ENCODE results near the gene TSPAN3.
A peak's percentile ranks its signal among the peaks of the same experiment; 100 is the strongest.

The TSPAN3 gene

DNA sequence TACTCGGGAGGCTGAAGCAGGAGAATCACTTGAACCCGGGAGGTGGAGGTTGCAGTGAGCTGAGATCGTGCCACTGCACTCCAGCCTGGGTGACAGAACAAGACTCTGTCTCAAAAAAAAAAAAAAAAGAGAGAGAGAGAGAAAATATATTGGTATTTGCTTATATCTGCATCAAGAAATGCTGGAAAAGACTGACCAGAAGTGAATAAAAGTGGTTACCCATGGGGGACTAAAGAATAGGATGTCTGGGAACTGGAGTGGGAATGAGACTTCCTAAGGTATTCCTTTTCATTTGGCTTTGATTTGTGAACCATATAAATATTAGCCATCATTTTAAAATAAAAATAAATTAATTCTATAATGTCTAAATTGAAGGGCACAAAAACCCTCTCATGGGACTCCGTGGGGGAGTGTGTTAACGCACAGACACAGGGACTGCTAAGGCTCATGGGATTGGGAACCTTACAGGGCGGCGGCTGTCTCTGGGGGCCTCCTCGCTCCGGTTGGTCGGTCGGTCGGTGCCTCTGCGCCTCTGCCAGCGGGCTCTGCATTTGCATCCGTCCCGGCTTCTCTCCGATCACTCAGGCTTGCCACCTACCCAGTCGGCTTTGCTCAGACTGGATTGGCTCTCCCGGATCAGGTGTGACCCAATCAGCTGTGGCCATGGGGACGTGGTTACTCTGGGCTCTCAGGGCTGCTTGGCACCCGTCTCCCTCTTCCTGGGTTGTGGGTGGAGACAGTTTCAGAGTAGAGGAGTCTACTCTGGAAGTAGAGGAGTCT is 12.7 kb upstream of the TSPAN3 start:
- peak; percentile 53 for DNase-seq

DNA sequence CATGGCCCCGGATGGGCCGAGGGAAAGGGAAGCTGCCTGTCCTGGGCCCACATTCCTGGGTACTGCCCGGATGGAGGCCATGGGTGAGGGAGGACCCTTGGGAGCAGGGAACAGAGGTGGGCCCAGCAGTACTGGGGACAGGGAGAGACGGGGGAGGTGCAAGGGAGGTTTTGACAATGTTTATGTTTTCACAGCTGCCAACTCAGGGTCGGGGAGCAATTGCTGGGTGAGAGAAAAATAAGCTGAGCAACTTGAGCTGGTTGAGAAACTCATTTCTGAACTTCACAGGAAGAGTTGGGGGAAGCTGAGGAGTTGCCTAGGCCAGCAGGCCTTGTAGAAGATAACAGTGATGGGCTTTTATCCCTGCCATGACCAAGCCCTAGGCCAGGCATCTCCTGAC is 11.1 kb upstream of the TSPAN3 start:
- DNase-seq: no peak

DNA sequence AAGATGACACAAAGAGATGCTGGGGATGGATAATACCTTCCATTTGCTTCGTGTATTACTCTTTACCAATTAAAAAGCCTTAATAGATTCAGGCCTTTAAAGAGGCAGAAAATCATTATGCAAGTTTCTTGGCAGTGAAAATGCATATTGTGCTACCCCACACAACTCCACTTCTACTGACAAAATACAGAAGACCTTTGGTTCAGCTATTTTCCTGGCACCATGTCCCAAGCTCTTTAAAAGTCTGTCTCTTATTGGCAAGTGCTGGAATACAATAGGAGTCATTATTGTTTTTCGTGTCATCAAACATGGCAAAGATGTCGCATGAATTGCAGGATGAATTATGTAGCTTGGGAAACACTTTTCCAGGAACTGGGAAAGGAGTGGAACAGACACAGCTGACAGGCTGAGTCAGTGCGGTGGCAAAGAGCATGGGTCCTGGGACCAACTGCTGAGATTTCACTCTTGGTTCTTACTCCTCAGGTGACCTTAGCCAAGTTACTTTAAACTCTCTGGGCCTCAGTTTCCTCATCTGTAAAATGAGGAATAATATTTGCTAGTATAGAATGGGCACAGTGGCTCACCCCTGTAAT is 5.5 kb upstream of the TSPAN3 start:
- no peak for DNase-seq

DNA sequence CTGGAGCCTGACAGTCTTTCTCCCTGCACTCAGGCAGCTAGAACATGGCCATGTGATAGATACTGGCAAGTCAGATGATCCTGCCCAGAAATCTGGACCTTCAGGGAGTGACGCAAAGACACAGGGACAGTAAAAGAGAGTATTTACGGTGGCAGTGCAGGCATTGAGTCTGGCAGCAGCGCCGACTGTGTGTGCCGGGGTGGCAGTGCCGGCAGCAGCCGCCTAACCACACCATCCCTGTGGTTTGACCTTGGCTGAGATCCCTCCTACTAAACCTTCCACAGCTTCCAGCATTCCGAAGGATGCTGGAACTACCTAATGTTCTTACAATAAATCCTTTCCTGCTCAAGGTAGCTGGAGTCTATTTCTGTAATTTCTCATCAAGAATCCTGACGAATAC is 4.6 kb upstream of the TSPAN3 start:
- no peak for DNase-seq

DNA sequence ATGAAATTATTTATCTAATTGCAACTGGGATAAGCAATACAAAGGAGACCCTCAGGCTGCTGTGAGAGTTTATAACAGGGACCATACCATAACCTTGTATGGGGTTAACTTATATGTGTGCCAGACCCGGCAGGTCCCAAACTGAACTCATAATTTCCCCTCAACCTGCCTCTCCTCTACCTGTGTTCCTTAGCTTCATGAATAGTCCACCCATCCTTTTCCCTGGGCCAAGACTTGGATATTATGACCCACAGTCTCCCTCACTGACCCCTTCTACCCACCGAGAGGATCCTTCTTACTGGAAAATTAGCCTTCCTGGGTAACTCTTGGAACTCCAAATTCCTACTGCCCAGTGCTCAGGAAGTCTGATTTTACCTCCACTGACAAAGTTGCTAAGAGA is 3.4 kb upstream of the TSPAN3 start:
- no peak for DNase-seq

DNA sequence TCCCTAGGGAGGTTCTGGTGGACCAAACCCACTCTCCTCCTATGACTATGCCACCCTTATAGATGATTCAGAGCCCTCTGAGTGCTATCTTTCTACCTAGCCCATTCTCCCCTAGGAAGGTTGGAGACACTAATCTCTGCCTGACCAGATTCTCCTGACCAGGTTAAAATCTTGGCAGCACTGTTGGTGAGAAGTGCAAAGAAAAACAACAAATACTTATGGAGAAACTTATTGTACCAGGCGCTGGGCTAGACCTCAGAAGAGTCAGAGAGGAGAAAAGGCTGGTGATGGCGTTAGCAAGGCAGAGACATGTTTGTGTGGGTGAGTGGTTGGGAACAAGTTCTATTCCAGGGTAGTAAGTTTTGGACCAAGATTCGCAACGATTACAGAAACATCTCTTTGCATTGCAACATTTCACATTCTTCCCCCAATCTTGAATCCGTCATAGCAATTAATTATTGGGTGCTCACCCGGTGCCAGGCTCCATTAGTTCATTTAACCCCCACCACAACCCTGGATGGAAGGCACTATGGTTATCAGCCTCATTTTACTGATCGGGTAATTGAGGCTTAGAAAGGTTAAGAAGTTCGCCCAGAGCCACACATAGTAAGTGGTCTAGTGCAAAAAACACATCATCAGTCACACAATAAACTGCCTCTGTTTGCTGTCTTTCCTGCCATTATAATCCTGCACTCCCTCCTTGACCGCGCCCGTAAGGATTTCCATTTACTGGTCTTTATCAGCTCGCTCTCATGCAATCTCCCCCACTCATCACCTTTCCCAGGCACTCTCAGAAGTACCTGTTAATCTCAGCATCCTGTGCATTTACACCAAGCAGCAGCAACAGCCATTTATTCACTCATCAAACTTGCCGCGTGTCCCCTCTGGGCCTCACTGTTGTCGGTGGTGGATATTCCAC is 655 bp upstream of the TSPAN3 start:
- DNase-seq: no peak

DNA sequence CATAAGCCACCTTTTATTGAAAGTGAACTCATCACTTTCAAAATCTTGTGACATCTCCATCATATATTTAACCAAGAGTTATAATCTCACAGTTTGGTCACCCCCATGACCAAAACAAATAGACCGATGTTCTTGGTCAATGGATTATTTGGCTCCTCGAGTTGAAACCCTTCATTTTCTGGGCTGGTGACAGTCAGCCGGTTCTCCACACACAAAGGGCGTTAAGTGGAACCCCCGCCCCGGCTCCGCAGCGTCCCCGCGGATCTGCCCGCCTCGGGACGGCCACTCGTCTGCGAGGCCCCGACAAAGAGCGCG is 772 bp downstream of the TSPAN3 start:
- DNase-seq: no peak

DNA sequence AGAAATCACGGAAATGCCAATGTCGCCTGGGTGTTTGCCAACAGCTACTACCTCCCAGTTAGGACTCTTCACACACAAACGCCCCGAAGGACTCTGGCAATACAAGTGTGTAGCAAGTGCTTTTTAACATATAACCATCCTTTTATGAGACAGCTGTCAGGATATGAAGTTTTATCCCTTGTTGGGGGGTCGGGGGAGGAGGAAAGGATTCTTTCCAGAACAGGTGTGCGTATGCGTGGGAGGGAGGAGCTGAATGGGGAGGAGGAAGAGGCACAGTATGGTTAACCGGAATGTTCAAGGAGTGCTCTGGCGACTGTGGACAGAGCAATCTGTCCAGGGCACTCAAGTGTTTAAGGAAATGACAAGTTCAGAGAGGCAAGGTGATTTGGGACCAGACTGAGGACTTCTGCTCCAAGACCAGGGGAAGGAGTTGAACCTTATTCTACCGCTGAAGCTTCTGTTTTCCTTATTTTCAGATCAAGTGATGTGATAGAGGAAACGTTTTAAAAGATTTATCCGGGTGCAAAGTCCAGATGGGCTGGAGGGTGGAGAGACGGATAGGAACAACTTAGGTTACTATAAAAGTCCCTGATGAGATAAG is 1.3 kb downstream of the TSPAN3 start:
- no peak for DNase-seq

DNA sequence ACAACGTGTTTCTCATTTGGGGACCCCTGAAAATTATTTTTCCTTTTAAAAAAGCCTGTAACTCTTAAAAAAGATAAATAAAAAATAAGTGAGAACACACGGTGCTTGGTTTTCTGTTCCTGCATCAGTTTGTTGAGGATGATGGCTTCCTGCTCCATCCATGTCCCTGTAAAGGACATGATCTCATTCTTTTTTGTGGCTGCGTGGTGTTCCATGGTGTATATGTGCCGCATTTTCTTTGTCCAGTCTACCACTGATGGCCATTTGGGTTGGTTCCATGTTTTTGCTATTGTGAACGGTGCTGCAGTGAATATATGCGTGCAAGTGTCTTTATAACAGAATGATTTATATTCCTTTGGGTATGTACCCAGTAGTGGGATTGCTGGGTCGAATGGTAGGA is 2.3 kb downstream of the TSPAN3 start:
- no peak for DNase-seq

DNA sequence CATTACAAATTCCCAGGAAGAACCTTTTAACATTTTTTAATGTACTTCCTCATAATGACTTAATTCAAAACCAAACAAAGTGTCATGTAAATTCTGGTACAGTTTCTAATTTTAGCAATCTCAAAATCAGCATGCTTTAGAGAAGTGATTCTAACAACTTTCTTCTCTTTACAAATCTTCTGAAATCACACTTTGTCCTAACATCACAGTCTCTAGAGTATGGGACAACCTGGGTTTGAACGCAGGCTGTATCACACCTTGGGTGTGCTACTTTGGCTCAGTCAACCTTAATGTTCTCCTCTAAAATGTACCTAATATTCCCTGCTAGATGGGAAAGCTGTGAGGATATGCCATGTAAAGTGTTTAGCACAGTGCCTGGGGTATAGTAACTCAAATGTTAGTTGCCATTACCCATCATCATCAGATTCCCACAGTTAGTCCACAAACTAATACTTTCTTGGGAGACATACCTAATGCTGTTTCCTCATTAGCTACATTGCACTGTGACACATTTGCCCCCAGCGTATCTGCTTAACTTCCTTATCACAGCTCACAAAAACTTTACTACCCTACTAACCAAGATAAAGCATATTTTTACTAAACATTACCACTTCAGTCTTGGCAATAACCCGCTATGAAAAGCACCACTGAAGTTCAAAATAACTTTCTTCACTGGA is 3.1 kb downstream of the TSPAN3 start:
- no peak for DNase-seq

DNA sequence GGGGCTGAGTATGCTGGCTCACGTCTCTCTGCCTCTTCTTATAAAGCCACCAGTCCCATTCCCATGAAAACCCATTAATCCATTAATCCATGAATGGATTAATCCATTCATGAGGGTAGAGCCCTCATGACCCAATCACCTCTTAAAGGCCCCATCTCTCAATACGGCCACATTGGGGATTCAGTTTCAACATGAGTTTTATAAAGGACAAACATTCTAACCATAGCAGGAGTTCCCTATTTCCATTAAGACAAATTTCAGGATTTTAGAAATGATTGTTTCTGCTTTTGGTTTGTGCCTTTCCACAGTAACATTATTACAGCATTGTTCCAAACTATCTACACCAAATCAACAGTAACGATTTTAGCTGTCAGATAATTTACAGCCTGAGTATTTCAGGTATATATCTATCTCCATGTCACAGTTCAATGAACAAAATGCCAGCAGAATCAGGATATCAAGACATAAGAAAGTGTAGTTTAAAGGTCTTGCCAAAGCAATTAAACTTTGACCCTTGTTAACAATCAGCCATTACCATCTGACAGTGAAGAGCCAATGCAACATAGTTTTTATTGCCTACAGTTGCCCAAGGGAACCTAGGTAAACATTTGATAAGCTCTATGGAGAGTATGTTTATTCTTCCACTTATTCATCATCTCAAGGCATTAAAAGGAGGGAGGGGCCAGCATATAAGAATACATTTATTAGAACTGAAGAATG is 3.8 kb downstream of the TSPAN3 start:
- DNase-seq: no peak

DNA sequence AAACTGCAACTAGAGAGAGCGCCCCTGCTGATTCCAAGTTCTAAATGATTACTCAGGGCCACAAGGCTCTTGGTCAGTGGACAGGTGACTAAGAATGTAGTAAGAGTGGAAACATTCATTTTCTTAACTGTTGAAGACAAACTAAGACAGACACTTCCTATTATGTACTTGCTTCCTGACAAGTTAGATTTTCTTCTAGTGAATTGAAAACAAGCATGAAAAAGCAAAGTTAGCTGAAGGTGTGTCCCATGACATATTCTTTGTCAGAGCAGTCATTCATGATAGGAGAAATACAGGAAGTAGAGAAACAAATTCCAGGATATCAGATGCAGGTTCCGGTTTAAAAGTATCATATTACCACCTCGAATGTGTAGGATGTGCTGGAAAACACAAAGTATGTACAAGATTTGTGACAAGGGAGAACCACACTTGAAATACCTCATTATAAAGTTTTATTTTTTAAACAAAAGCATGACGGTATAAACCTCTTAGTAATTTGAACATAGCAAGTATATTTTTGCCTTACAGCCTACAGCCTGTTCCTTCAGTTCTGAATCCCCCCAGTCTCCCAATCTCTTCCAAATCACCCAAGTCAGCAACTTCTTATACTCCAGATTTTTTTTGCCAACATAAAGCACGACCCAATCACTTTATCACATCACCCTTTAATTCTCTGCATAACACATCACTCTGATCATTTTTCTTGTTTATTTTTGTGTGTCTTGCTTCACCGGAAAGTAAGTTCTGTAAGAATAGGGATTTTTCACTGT is 6.2 kb downstream of the TSPAN3 start:
- DNase-seq: no peak

DNA sequence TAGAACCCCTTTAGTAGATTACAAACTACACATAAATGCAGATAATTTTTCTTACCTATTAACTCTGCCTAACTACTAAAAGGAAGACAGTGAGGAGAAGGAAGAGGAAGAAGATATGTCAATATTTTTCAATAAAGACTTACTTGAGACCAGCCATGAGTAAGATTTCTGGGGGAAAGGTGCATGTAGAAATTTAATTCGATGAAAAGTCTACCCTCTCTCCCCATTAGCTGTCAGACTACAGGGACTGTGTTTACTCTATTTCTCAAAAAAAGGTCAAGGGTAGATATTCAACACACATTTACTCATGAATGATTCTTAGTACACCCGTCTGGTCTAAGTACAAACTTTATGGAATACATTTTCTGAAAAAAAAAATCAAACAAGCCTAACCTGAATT is 6.8 kb downstream of the TSPAN3 start:
- no peak for DNase-seq

DNA sequence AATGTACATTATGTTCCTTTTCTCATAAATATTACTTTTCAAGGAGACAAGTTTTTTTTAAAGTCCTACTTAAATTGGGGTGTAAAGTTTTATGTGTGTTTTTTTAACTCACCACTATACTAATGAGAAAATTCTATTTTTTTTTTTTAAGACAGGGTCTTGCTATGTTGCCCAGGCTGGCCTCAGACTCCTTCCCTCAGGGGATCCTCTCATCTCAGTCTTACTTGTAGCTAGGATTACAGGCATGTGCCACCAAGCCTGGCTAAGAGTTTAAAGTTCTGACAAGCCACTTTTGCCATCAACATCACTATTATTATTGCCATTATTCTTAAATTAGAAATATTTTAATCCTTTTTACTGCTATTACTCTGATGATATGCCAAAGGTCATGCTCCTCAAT is 7.7 kb downstream of the TSPAN3 start:
- DNase-seq: no peak

DNA sequence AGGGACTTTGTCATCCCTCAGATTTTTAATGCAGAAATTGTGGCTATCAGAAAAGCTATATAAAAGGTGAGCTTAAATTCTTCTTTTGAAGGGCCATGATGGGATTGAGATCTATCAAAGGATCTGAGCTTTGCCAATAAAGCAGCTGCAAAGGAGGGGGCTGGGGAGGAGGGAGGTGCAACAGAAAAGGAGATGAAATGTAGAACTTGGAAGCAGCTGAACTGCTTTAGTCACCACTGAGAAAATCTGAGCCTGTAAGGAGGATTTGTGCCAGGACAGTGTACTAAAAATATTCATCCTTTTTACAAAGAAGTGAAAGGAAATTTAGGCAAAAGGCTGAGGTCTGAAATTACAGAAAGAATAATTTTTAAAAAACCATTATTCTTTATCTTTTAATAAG is 10.4 kb downstream of the TSPAN3 start:
- no peak for DNase-seq

DNA sequence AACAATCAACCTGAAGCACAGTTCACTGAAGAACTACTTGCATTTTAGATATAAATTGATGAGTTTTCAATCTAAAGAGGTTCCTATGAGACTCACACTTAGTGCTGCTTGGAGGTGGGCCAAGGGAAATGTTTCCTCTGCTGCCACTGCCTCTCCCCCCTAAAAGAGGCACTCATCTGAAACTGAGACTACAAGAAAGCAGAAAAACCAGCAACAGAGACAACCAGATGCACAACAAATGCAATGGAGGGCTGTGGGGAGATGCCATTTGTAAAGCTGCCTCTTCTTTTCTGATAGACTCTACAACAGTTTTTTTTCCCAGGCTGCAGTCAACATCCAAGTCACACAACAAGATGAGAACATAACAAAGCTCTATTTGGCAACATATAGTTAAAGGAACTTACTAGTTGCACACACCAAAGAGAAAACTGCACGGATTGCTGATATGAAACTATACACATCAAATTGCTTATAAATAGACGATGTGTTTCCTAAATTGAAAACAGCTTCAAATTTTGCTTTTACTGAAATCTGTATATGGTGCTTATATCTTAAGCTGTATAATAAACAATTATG is 11.0 kb downstream of the TSPAN3 start:
- no peak for DNase-seq

DNA sequence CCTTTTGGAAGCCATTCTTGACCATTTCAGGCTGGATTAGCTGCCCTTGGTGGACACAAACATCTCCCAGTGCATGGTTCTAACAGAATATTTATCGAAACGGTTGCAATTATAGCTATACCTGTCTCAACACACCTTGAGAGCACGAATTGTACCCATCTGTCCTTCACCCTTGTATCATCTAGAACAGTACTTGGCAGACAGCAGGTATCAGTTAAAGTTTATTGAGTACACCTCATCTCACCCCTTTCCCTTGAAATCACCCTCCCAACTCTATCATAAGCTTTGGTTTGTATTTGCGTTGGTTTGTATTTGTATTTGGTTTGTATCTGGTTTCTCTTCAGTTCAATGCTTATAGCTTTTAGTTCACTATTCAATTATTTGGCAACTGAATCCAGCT is 12.4 kb downstream of the TSPAN3 start:
- DNase-seq: no peak

DNA sequence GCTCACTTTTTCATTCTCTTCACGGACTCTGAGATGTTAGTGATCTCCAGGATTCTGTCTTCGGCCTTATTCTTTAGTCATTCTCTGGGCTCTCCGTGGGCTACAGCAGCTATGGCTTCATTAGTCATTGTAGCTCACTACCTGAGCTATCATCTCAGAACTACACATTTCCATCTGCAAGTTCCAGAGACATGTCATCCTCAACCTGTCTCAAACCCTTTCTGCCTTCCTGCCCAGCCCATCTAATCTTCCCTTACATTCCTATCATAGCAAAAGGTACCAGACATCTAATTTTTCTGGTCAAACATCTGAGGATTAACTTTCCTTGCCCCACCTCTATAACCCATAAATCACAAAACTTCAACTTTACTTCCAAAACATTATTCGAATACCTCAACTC is 13.2 kb downstream of the TSPAN3 start:
- no peak for DNase-seq

DNA sequence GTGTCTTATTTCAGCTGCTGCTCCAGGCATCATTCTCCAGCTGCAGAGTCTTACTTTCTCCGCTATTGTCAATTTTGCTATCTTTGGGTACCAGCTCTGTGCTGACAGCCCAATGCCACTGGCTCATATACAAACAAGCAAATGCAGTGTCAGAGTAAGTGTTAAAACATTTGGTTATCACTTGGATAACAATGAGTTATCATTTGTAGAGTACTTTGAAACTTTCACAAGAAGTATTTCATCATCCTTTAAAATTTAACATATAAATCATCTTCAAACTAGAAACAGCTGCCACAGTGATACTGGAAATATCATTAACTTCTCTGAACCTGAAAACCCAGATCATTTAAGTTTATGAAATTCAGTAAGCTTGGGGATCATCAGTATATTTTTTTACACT is 13.8 kb downstream of the TSPAN3 start:
- no peak for DNase-seq

DNA sequence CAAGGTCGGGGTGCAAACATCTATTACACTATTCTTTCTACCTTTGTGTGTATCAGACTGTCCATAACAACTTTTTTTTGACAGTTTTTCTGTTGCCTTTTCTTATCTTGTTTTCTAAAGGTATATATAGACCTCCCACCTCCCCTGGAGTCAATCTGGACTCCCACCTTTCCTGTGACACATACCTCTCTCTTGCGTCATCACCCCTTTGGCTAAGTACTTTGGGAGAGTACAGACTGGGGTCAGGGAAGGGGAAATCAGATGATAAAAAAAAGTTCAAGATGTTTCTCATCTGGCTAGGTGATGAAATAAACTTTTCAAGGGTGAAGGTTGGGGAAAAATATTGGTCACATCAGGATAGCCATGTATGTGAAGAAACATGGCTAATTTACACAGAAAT is 17.2 kb downstream of the TSPAN3 start:
- no peak for DNase-seq

DNA sequence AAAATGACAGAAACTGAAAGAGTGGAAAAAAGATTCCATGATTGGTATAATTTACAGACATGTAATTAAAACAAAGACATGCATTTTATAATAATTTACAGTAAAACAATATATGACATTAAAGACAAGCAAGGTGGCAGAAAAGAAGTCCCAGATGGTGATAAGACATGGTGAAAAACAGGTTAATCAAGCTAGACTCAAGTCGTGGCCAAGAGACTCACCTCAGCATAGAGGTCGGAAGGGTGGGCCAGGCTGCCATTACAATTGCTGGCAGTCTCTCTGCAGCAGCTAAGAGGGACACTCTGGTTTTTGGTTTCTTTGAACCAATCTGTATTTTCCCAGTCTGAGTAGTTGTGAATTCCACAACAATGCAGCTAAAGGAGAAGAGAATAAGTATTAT is 18.4 kb downstream of the TSPAN3 start:
- no peak for DNase-seq
